HUES64 (cell line): ENCODE measurements around the gene TMEM8B.

Source experiments
- H3K27ac ChIP-seq: 2 replicates; pipeline ENCODE4 v1.7.0; 2013; ENCODE audit warnings: low read depth, low read length, inconsistent platforms
- H3K27me3 ChIP-seq: 2 replicates; pipeline ENCODE4 v1.6.1; 2013; ENCODE audit warnings: mild to moderate bottlenecking, low read length; ENCODE audit not compliant: insufficient read depth
- H3K36me3 ChIP-seq: 2 replicates; pipeline ENCODE4 v1.6.1; 2013; ENCODE audit warnings: mild to moderate bottlenecking, low read length; ENCODE audit not compliant: insufficient read depth
- H3K4me1 ChIP-seq: 2 replicates; pipeline ENCODE4 v1.6.1; 2013; ENCODE audit warnings: mild to moderate bottlenecking, low read length, moderate library complexity; ENCODE audit not compliant: insufficient read depth
- H3K4me3 ChIP-seq: 2 replicates; pipeline ENCODE4 v1.5.1; 2013; ENCODE audit warnings: mild to moderate bottlenecking, low read length, moderate library complexity
- H3K9ac ChIP-seq: 2 replicates; pipeline ENCODE4 v1.6.1; 2013; ENCODE audit warnings: mild to moderate bottlenecking, low read depth, low read length
- H3K9me3 ChIP-seq: 2 replicates; pipeline ENCODE4 v1.6.1; 2013; ENCODE audit warnings: low read depth, low read length; ENCODE audit not compliant: insufficient read depth
- WGBS: fragments of 150-250, 120-280 bp; methylation state at CpG from one replicate; pipeline ENCODE4 v1.1.7; 2013; ENCODE audit warnings: missing lambda C conversion rate; 5-methylcytosine and 5-hydroxymethylcytosine counted together

Gene TMEM8B

DNA sequence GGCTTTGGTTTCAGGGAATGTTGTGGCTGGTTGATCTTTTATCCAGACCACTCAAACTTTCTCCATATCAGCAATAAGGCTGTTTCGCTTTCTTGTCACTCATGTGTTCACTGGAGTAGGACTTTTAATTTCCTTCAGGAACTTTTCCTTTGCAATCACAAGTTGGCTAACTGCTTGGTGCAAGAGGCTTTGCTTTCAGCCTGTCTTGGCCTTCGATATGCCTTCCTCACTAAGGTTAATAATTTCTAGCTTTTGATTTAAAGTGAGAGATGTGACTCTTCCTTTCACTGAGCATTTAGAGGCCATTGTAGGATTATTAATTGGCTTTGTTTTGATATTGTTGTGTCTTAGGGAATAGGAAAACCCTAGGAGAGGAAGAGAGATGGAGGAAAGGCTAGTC lies 70.0 kb downstream of the TMEM8B start:
- peaks cover 3% of the 10 kb centered on the region; the same call in 1 of the 2 replicates for H3K27me3 ChIP-seq
- no peaks in the 10 kb centered on the region for H3K9me3 ChIP-seq
- H3K36me3 ChIP-seq, result no peaks in the 10 kb centered on the region
- 85% methylated on average over 2 of the region's 2 CpGs for WGBS
- no peak overlapping the region for H3K9ac ChIP-seq
- no peaks in the 10 kb centered on the region for H3K4me1 ChIP-seq
- no peak overlapping the region for H3K4me3 ChIP-seq
- no peak overlapping the region for H3K27ac ChIP-seq

DNA sequence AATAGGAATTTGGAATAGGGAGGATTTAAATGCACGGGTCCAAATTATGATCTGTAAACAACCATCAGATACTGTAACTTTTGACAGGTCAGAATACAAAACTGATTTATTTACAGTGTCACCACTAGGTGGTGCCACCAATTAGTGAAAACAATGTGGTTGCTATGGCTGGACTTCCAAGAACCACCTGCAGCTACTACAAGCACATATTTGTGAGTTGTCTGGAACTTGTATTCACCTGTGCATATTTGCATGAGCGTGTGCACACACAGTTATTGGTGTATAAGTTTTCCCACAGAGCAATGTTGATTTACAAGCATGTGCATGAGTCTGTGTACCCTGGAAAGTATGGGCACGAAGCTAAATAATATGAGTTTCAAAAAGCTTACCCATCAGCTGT lies 74.0 kb downstream of the TMEM8B start:
- Histone ChIP-seq H3K9ac (no peak overlapping the region), H3K4me1 (peaks cover 15% of the 10 kb centered on the region), H3K36me3 (no peaks in the 10 kb centered on the region), H3K27ac (no peak overlapping the region), H3K4me3 (no peak overlapping the region), H3K9me3 (no peaks in the 10 kb centered on the region), H3K27me3 (peaks cover 3% of the 10 kb centered on the region; the same call in 1 of the 2 replicates)
- WGBS, result 40% methylated on average over 3 of the region's 3 CpGs

DNA sequence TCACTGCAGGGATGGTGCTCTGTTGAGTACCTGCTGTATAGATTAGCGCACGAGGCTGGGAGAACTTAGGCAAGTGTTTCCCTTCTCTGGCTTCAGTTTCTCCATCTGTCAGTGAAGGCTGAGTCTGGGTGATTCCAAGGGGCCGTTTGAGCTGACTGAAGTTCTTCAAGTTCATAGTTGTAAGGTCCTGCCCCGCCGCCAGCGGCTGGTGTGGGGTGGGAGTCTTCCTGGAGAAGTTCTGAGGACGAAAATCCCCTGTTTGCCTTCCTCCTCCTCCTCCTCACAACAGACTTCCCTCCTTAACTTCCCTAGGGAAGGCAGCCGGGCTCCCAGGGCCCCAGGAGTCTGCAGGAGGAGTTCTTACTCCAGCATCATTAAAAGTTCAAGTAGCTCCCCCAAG lies 75.3 kb downstream of the TMEM8B start:
- H3K9ac ChIP-seq, result no peak overlapping the region
- WGBS, result 94% methylated on average over 6 of the region's 8 CpGs
- H3K9me3 ChIP-seq, result no peaks in the 10 kb centered on the region
- no peak overlapping the region for H3K27ac ChIP-seq
- peaks cover 3% of the 10 kb centered on the region; the same call in 1 of the 2 replicates for H3K27me3 ChIP-seq
- no peak overlapping the region for H3K4me3 ChIP-seq
- peaks cover 28% of the 10 kb centered on the region for H3K4me1 ChIP-seq
- no peaks in the 10 kb centered on the region for H3K36me3 ChIP-seq

DNA sequence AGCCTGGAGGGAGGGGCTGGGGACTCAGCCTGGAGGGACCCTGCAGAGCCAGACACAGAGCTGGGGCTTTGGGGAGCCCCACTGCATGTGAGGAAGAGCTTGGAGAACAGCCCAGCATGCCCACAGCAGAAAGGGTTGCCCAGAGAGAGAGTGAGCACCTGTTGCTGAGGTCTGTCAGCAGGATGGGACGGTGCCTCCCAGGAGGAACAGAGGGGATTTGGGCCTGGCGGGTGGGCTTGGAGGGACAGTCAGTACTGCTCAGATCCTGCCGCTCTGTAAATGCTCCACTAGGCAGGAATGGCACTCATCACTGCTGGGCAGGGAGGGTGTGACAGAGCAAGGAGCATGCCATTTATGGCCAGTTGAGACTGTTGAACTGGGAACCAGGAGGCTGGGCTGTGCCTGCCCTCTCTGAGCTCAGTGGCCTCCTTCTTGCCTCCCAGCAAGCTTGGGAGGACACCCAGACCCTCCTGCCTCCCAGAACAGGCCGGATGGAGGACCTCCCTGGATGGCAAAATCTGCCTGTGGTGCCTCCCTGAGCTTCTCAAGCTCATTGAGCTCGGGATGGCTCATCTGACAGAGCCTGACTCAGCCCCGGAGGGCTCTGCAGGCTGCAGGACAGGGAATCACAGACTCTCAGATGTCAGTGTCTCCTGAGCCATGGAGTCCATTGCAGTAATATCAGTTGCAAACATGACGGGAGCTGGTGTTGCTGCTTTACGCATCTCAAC lies 76.2 kb downstream of the TMEM8B start:
- peaks cover 34% of the 10 kb centered on the region for H3K4me1 ChIP-seq
- H3K27me3 ChIP-seq, result peaks cover 3% of the 10 kb centered on the region; the same call in 1 of the 2 replicates
- WGBS, result 87% methylated on average over 8 of the region's 8 CpGs
- no peaks in the 10 kb centered on the region for H3K9me3 ChIP-seq
- H3K4me3 ChIP-seq, result no peak overlapping the region
- no peak overlapping the region for H3K27ac ChIP-seq
- H3K9ac ChIP-seq, result no peak overlapping the region
- no peaks in the 10 kb centered on the region for H3K36me3 ChIP-seq

DNA sequence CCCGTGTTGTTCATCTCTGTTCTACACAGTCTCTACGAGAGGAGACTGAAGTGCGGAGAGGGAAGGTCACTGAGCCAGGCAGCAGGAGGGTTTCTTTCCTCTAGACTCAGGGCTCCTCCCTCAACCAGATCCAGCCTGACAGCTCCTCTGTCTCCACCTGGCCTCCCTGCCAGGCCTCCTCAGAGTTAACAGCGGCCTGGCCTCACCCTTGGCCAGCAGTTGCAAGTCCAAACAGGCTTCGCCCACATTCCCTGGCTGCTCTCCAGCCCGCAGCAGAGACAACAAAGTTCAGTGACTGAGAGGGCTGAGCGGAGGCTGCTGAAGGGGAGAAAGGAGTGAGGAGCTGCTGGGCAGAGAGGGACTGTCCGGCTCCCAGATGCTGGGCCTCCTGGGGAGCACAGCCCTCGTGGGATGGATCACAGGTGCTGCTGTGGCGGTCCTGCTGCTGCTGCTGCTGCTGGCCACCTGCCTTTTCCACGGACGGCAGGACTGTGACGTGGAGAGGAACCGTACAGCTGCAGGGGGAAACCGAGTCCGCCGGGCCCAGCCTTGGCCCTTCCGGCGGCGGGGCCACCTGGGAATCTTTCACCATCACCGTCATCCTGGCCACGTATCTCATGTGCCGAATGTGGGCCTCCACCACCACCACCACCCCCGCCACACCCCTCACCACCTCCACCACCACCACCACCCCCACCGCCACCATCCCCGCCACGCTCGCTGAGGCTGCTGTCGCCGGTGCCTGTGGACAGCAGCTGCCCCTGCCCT lies 77.1 kb downstream of the TMEM8B start, which contains the start of gene HRCT1:
Gene HRCT1, plus strand, starts transcription at position 291 of the 768 bp plus-strand sequence. Its CDS starts 86 bp downstream, at position 377.
- H3K9ac ChIP-seq, result peak within 1 kb of the TSS; percentile 56; the same call in 1 of the 2 replicates

DNA sequence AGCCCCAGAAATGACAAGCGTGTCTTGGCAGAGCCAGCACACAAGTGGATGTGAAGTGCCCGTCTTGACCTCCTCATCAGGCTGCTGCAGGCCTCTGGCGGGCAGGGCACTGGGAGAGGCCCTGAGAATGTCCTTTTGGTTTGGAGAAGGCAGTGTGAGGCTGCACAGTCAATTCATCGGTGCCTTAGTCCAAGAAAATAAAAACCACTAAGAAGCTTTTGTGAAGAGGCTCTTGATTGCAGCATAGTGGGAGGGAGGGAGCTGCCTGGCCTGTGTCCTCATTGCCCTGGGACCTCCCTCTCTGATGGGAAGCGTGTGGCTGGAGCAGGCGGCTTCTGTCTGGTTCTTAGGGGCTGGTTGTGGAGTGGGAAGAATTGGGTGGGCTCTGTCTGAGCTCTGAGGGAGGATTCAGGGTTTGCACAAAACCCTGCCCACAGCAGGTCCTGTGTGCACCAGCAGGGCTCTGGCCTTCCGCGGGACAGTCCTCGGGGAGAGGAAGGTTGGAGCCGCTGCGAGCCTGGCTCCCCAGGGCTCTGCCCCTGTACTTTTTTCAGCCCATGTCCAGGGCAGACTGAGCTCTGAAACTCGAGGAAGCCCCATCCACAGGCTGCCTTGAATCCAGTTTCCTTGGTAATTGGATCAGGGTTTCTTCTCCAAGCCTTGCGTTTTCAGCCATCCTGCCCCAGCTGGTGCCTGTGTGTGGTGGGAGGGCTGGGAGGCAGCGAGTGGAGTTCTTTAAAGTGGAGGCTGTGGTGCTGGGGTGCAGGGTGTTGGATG lies 78.1 kb downstream of the TMEM8B start:
- WGBS, result 60% methylated on average over 14 of the region's 14 CpGs
- Histone ChIP-seq H3K4me1 (peaks cover 38% of the 10 kb centered on the region), H3K27me3 (no peaks in the 10 kb centered on the region; the same call in 1 of the 2 replicates), H3K9ac (peak overlapping the region; percentile 56; the same call in 1 of the 2 replicates), H3K9me3 (no peaks in the 10 kb centered on the region), H3K27ac (peak overlapping the region; percentile 81), H3K36me3 (no peaks in the 10 kb centered on the region), H3K4me3 (no peak overlapping the region)

More for the DNA sequence above, 77.1 kb downstream of the TMEM8B start, which contains the start of gene HRCT1:
- Histone ChIP-seq H3K27ac (peak within 1 kb of the TSS; percentile 81; the same call in 1 of the 2 replicates), H3K4me3 (no peak within 1 kb of the TSS), H3K9me3 (no peaks in the 10 kb centered on the region), H3K4me1 (peaks cover 38% of the 10 kb centered on the region), H3K36me3 (no peaks in the 10 kb centered on the region), H3K27me3 (peaks cover 2% of the 10 kb centered on the region; the same call in 1 of the 2 replicates)
- WGBS, result 93% methylated on average over 27 of the region's 30 CpGs

DNA sequence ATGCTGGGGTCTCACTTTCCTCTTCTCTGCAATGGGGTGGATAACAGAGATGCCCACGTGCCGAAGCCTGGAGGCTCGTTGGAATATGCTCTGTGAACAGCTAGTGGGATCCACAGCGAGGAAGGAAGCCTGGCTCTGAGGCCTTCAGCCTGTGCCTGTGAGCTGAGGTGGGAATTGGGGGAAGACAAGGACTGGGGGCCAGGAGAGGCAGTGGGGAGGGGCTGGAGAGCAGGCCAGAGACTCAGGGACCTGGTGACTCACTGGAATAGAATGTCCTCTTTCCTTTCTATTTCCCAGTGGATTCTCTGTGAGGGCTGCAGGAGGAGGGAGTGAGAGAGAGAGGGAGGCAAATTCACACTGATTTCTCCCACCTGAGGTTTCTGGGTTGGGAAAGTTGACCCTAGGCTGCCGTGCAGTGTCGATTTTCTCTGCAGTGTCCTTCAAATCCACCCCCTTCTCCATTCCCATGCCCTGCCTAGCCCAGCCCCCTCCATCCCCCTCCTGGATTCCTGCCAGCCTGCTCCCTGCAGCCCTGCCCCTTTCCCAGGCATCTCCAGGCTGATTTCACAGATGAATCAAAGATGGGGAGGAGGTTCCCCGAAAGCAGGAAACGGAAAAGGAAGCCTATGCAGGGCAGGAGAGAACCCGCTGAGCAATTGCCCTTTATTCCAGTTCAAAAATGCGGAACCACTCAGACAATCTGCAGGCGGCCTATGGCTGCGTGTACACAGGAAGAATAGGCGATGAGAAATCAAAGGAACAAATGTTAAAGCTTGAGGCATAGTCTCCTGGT lies 78.9 kb downstream of the TMEM8B start:
- H3K4me3 ChIP-seq, result no peak overlapping the region
- no peaks in the 10 kb centered on the region for H3K9me3 ChIP-seq
- no peaks in the 10 kb centered on the region for H3K36me3 ChIP-seq
- no peaks in the 10 kb centered on the region for H3K27me3 ChIP-seq
- peak overlapping the region; percentile 56; the same call in 1 of the 2 replicates for H3K9ac ChIP-seq
- 39% methylated on average over 13 of the region's 13 CpGs for WGBS
- peaks cover 38% of the 10 kb centered on the region for H3K4me1 ChIP-seq
- H3K27ac ChIP-seq, result peak overlapping the region; percentile 81

DNA sequence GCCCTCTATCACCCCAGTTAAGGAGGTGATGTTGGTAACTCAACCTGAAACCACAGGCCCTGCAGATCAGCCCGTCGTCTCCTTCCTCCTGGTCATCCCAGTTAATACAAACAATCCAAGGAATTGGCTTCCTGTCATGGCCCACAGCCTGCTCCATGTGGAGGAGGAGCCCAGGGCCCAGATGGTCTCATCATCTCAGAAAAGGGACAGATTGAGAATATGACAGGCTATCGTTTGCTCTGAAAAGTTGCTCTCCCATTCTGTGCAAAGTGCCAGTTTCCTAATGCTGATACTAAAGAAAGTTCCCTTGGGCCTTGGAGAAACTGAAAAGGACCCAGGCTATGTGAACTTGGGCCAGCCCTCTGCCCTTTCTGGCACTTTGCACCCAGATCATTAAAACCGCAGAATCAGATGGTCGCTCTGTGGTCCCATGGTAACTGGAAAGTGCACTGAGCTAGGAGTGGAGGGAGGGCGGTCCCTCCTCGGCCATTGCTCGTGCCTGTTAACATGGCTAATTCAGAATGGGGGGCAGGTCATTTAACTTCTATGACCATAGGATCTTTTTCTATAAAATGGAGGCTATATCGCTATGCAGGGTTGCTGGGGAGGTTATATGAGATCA lies 79.6 kb downstream of the TMEM8B start:
- Histone ChIP-seq H3K4me1 (peaks cover 38% of the 10 kb centered on the region), H3K9ac (peak overlapping the region; percentile 56; the same call in 1 of the 2 replicates), H3K36me3 (no peaks in the 10 kb centered on the region), H3K4me3 (no peak overlapping the region), H3K27me3 (no peaks in the 10 kb centered on the region), H3K9me3 (no peaks in the 10 kb centered on the region), H3K27ac (peak overlapping the region; percentile 81)
- 74% methylated on average over 9 of the region's 9 CpGs for WGBS

DNA sequence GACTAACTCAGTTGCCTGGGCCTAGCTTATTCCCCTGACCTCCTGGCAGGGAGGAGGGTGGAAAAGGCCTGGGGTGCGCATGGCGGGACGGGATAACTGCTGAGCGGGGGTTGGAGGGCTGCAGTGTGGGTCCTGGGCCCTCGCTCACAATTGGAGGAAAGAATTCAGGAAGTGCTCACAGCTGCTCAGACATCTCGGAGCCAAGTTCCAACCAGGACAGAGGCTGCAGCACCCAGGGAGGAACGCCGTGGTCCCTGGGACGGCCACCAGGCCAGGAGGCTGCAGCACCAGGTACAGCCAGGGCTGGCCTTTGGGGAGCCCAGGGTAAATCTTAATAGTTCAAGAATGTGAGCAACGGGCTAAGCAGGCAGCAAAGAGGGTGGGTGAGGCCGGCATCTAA lies 80.2 kb downstream of the TMEM8B start, which contains the start of gene SPAAR:
Gene SPAAR, plus strand, starts transcription at position 217 of the 400 bp plus-strand sequence. CDS start 974 bp downstream, outside the sequence.
- Histone ChIP-seq H3K9me3 (no peaks in the 10 kb centered on the region), H3K9ac (peak within 1 kb of the TSS; percentile 56; the same call in 1 of the 2 replicates), H3K27ac (peak within 1 kb of the TSS; percentile 81), H3K4me3 (no peak within 1 kb of the TSS), H3K27me3 (no peaks in the 10 kb centered on the region), H3K4me1 (peaks cover 38% of the 10 kb centered on the region), H3K36me3 (no peaks in the 10 kb centered on the region)
- WGBS, result 82% methylated on average over 11 of the region's 11 CpGs
